Measurements from ENCODE around the gene ZNF699. TPM values are rescaled to one million over a fixed set of nuclear protein-coding genes. Genes with fewer than 3 reads are reported as not detected.

The ZNF699 gene
- total RNA-seq = 10 to 100 TPM in 2 of 4 donors, 1 to 10 TPM in 2; 2.0 to 17.1 (median 8.3) TPM

GRCh38 chr19:9309139-9309973, at the start of gene ZNF699:
TSS of gene ZNF699 (minus strand) at chr19:9309838. CDS start at chr19:9305119, 4,719 bp downstream.
- Histone ChIP-seq H3K27ac (peak within 1 kb of the TSS; percentile 92 to 98 (median 95)), H3K36me3 (peaks cover 0 to 9% (median 4%) of the 10 kb centered on the region in 4 donors), H3K4me3 (peak within 1 kb of the TSS; percentile 75 to 87 (median 82)), H3K27me3 (no peaks in the 10 kb centered on the region), H3K4me1 (peaks cover 0 to 15% (median 7%) of the 10 kb centered on the region in 4 donors), H3K9me3 (no peaks in the 10 kb centered on the region)
- TF ChIP-seq POLR2A (IDR thresholded peaks at IDR 0.05) (peak; percentile 87), EP300 (IDR thresholded peaks at IDR 0.05; ENCODE audit: low read depth) (no peak), POLR2AphosphoS5 (IDR thresholded peaks at IDR 0.05) (peak; percentile 70 to 89 (median 87)), CTCF (IDR thresholded peaks at IDR 0.05) (peak in 1 of 5 experiments; percentile 4)
- in situ Hi-C loops (cut with MboI; ENCODE audit: low pct_ligation_motif_present in 1 of 4, low pct_unique_long_range_greater_than_20kb in 1 of 4, low sequenced_read_pairs in 3 of 4) = loop anchor here in 3 of 4 donors (25.0 kb wide), 1 partner anchor 478 kb away; no protein-coding TSS in a partner anchor
- DNase-seq = peak; percentile 99
- WGBS, 2 donors (ENCODE audit: low coverage in 1 of 2) = 1% methylated on average over 63 of the region's 63 CpGs; no CpG with 5 or more reads in 1 of the 2 donors
- intact Hi-C loops (cut with DNase I; ENCODE audit: low total_unique reads) = no loop called here

- Histone ChIP-seq H3K27me3 (no peaks in the 10 kb centered on the region), H3K36me3 (peaks cover 0 to 10% (median 3%) of the 10 kb centered on the region in 4 donors), H3K4me3 (no peak overlapping the region), H3K27ac (no peak overlapping the region), H3K4me1 (no peaks in the 10 kb centered on the region), H3K9me3 (peaks cover 81 to 93% of the 10 kb centered on the region in 2 donors)
- WGBS, 2 donors (ENCODE audit: low coverage in 1 of 2) = 100% methylated on average over 2 of the region's 2 CpGs; no CpG with 5 or more reads in 1 of the 2 donors
- TF ChIP-seq CTCF (IDR thresholded peaks at IDR 0.05) = no peak
- no peak for TF ChIP-seq POLR2AphosphoS5 (IDR thresholded peaks at IDR 0.05)
- TF ChIP-seq EP300 (IDR thresholded peaks at IDR 0.05; ENCODE audit: low read depth) = no peak
- TF ChIP-seq POLR2A (IDR thresholded peaks at IDR 0.05) = no peak
- DNase-seq = no peak
- intact Hi-C loops (cut with DNase I; ENCODE audit: low total_unique reads) (no loop called here), in situ Hi-C loops (cut with MboI; ENCODE audit: low pct_ligation_motif_present in 1 of 4, low pct_unique_long_range_greater_than_20kb in 1 of 4, low sequenced_read_pairs in 3 of 4) (no loop called here)
These were observed 45.0 kb upstream of the ZNF699 start for GRCh38 chr19:9354651-9355050.

- H3K36me3 ChIP-seq = peaks cover 0 to 16% (median 5%) of the 10 kb centered on the region in 4 donors
- no peak overlapping the region for H3K27ac ChIP-seq
- no peak for TF ChIP-seq POLR2AphosphoS5 (IDR thresholded peaks at IDR 0.05)
- TF ChIP-seq POLR2A (IDR thresholded peaks at IDR 0.05) = no peak
- TF ChIP-seq EP300 (IDR thresholded peaks at IDR 0.05; ENCODE audit: low read depth) = no peak
- no peak for TF ChIP-seq CTCF (IDR thresholded peaks at IDR 0.05)
- H3K27me3 ChIP-seq = no peaks in the 10 kb centered on the region
- in situ Hi-C loops (cut with MboI; ENCODE audit: low pct_ligation_motif_present in 1 of 4, low pct_unique_long_range_greater_than_20kb in 1 of 4, low sequenced_read_pairs in 3 of 4) = no loop called here
- no peak overlapping the region for H3K4me3 ChIP-seq
- H3K4me1 ChIP-seq = no peaks in the 10 kb centered on the region
- intact Hi-C loops (cut with DNase I; ENCODE audit: low total_unique reads) = no loop called here
- peaks cover 84 to 99% of the 10 kb centered on the region in 2 donors for H3K9me3 ChIP-seq
- no peak for DNase-seq
These were observed 43.4 kb upstream of the ZNF699 start for GRCh38 chr19:9353011-9353410.

GRCh38 chr19:9352505-9352904, 42.9 kb upstream of the ZNF699 start:
- TF ChIP-seq EP300 (IDR thresholded peaks at IDR 0.05; ENCODE audit: low read depth) (no peak), CTCF (IDR thresholded peaks at IDR 0.05) (no peak), POLR2AphosphoS5 (IDR thresholded peaks at IDR 0.05) (no peak), POLR2A (IDR thresholded peaks at IDR 0.05) (no peak)
- WGBS, 2 donors (ENCODE audit: low coverage in 1 of 2) = 90 to 92% methylated on average over 2 of the region's 2 CpGs
- H3K4me3 ChIP-seq = no peak overlapping the region
- H3K36me3 ChIP-seq = peaks cover 0 to 16% (median 5%) of the 10 kb centered on the region in 4 donors
- no peaks in the 10 kb centered on the region for H3K4me1 ChIP-seq
- in situ Hi-C loops (cut with MboI; ENCODE audit: low pct_ligation_motif_present in 1 of 4, low pct_unique_long_range_greater_than_20kb in 1 of 4, low sequenced_read_pairs in 3 of 4) = no loop called here
- no peak overlapping the region for H3K27ac ChIP-seq
- no peaks in the 10 kb centered on the region for H3K27me3 ChIP-seq
- DNase-seq = no peak
- peaks cover 83 to 98% of the 10 kb centered on the region in 2 donors for H3K9me3 ChIP-seq
- intact Hi-C loops (cut with DNase I; ENCODE audit: low total_unique reads) = no loop called here

Measured in transverse colon (tissue), 4 donors.